WTC11 (cell line): ENCODE measurements around the gene TASL. TPM values are rescaled to one million over a fixed set of nuclear protein-coding genes. Genes with fewer than 3 reads are reported as not detected.

Experiments used
- ATAC-seq: fragments of 200-7000 bp; cut with Tn5 transposase; 2 replicates; pipeline ENCODE4 v1.10.0; 2021; ENCODE audit warnings: mild to moderate bottlenecking, moderate library complexity
- CTCF ChIA-PET: fragments of 300-600 bp; sonication (Branson Sonifier 250); formaldehyde crosslinking; loops from one replicate; lab custom pipeline; 2021; ENCODE audit warnings: antibody characterized with exemption; lab: Charles Lee
- POLR2A ChIA-PET: fragments of 350-600 bp; sonication (Branson Sonifier 250); formaldehyde crosslinking; loops from one replicate; lab custom pipeline; 2021; ENCODE audit warnings: antibody characterized with exemption; lab: Charles Lee
- DNase-seq: peaks from one replicate; pipeline ENCODE4 v3.0.0; 2021; ENCODE audit warnings: low spot score
- H3K27ac Mint-ChIP-seq: 2 replicates; pipeline ENCODE4 v1.8.0; 2021; ENCODE audit warnings: mixed read lengths
- H3K27me3 Mint-ChIP-seq: 2 replicates; pipeline ENCODE4 v1.8.0; 2021; ENCODE audit warnings: low read depth, mild to moderate bottlenecking, moderate library complexity, mixed read lengths
- H3K36me3 Mint-ChIP-seq: 2 replicates; pipeline ENCODE4 v1.8.0; 2021; ENCODE audit warnings: mixed read lengths
- H3K4me1 Mint-ChIP-seq: 2 replicates; pipeline ENCODE4 v1.8.0; 2022; ENCODE audit warnings: mixed read lengths
- H3K4me3 Mint-ChIP-seq: 2 replicates; pipeline ENCODE4 v1.8.0; 2021; ENCODE audit warnings: mild to moderate bottlenecking, moderate library complexity, mixed read lengths
- H3K9me3 Mint-ChIP-seq: 2 replicates; pipeline ENCODE4 v1.8.0; 2021; ENCODE audit warnings: mixed read lengths
- CREM ChIP-seq: sonication (generic); formaldehyde crosslinking; IDR thresholded peaks from 2 replicates; pipeline ENCODE4 v1.8.1; 2022; ENCODE audit warnings: mild to moderate bottlenecking, missing genetic modification reagents, moderate library complexity
- ETV6 ChIP-seq: sonication (generic); formaldehyde crosslinking; IDR thresholded peaks from 2 replicates; pipeline ENCODE4 v1.8.1; 2022; ENCODE audit warnings: mild to moderate bottlenecking, missing genetic modification reagents
- FOXP1 ChIP-seq: sonication (generic); formaldehyde crosslinking; IDR thresholded peaks from 2 replicates; pipeline ENCODE4 v1.8.0; 2022; ENCODE audit warnings: missing genetic modification reagents, mild to moderate bottlenecking, moderate library complexity, borderline replicate concordance
- GABPB1 ChIP-seq: sonication (generic); formaldehyde crosslinking; IDR thresholded peaks from 2 replicates; pipeline ENCODE4 v1.8.1; 2023; ENCODE audit warnings: mild to moderate bottlenecking, missing genetic modification reagents
- GRHL2 ChIP-seq: fragments of 250-450 bp; sonication (Bioruptor Pico); IDR thresholded peaks from 2 replicates; pipeline ENCODE4 v1.8.0; 2022; ENCODE audit warnings: mild to moderate bottlenecking, moderate library complexity; ENCODE audit not compliant: insufficient replicate concordance, severe bottlenecking
- JAZF1 ChIP-seq: fragments of 250-450 bp; sonication (Bioruptor Pico); IDR thresholded peaks from 2 replicates; pipeline ENCODE4 v1.9.0; 2021; ENCODE audit warnings: moderate library complexity, mild to moderate bottlenecking, inconsistent platforms
- MXD4 ChIP-seq: fragments of 250-450 bp; sonication (Bioruptor Pico); IDR thresholded peaks from 2 replicates; pipeline ENCODE4 v1.8.0; 2021; ENCODE audit warnings: mild to moderate bottlenecking, moderate library complexity, borderline replicate concordance
- NFE2L1 ChIP-seq: sonication (generic); formaldehyde crosslinking; IDR thresholded peaks from 2 replicates; pipeline ENCODE4 v1.8.1; 2023; ENCODE audit warnings: missing genetic modification reagents
- NR1H2 ChIP-seq: sonication (generic); formaldehyde crosslinking; IDR thresholded peaks from 2 replicates; pipeline ENCODE4 v1.9.0; 2021; ENCODE audit warnings: mild to moderate bottlenecking, moderate library complexity, missing genetic modification reagents
- PRRX2 ChIP-seq: fragments of 250-450 bp; sonication (Bioruptor Pico); IDR thresholded peaks from 2 replicates; pipeline ENCODE4 v1.8.0; 2021; ENCODE audit warnings: mild to moderate bottlenecking
- SMAD3 ChIP-seq: sonication (generic); formaldehyde crosslinking; IDR thresholded peaks from 2 replicates; pipeline ENCODE4 v1.8.0; 2022; ENCODE audit warnings: missing genetic modification reagents, mild to moderate bottlenecking, borderline replicate concordance
- SMAD4 ChIP-seq: sonication (generic); formaldehyde crosslinking; IDR thresholded peaks from 2 replicates; pipeline ENCODE4 v1.8.0; 2022; ENCODE audit warnings: mild to moderate bottlenecking, missing genetic modification reagents
- SP1 ChIP-seq: sonication (generic); formaldehyde crosslinking; conservative IDR thresholded peaks from 2 replicates; pipeline ENCODE4 v1.8.1; 2022; ENCODE audit warnings: missing genetic modification reagents
- TEAD1 ChIP-seq: sonication (generic); formaldehyde crosslinking; IDR thresholded peaks from 2 replicates; pipeline ENCODE4 v1.8.0; 2022; ENCODE audit warnings: mild to moderate bottlenecking, missing genetic modification reagents
- TEAD4 ChIP-seq: sonication (generic); formaldehyde crosslinking; IDR thresholded peaks from 2 replicates; pipeline ENCODE4 v1.8.0; 2022; ENCODE audit warnings: mild to moderate bottlenecking, missing genetic modification reagents
- ZBTB21 ChIP-seq: sonication (generic); formaldehyde crosslinking; IDR thresholded peaks from 2 replicates; pipeline ENCODE4 v1.8.1; 2023; ENCODE audit warnings: mild to moderate bottlenecking, missing genetic modification reagents, borderline replicate concordance
- ZNF138 ChIP-seq: sonication (generic); formaldehyde crosslinking; conservative IDR thresholded peaks from 2 replicates; pipeline ENCODE4 v1.8.1; 2022; ENCODE audit warnings: mild to moderate bottlenecking, moderate library complexity, missing genetic modification reagents
- ZNF317 ChIP-seq: sonication (generic); formaldehyde crosslinking; IDR thresholded peaks from 2 replicates; pipeline ENCODE4 v1.8.1; 2023; ENCODE audit warnings: low read depth, mild to moderate bottlenecking, moderate library complexity, missing genetic modification reagents, borderline replicate concordance
- total RNA-seq: library from RNA; stranded (reverse); gene quantifications from 3 replicates; pipeline ENCODE4 v1.2.3, GENCODE V29; 2021
- TF ChIP-seq, protein P1 (sequence below): sonication (generic); formaldehyde crosslinking; IDR thresholded peaks from 2 replicates; pipeline ENCODE4 v1.8.1; 2023; ENCODE audit warnings: mild to moderate bottlenecking, missing genetic modification reagents
- TF ChIP-seq, protein P2 (sequence below): sonication (generic); formaldehyde crosslinking; IDR thresholded peaks from 2 replicates; pipeline ENCODE4 v1.8.0; 2022; ENCODE audit warnings: mild to moderate bottlenecking, missing genetic modification reagents
- TF ChIP-seq, protein P3 (sequence below): fragments of 250-450 bp; sonication (Bioruptor Pico); IDR thresholded peaks from 2 replicates; pipeline ENCODE4 v1.9.0; 2021; ENCODE audit warnings: mild to moderate bottlenecking
- TF ChIP-seq, protein P4 (sequence below): sonication (generic); formaldehyde crosslinking; conservative IDR thresholded peaks from 2 replicates; pipeline ENCODE4 v1.8.1; 2023; ENCODE audit warnings: mild to moderate bottlenecking, low read depth, missing genetic modification reagents, moderate library complexity
- TF ChIP-seq, protein P5 (sequence below): fragments of 250-450 bp; sonication (Bioruptor Pico); IDR thresholded peaks from 2 replicates; pipeline ENCODE4 v2.1.2; 2022; ENCODE audit warnings: mild to moderate bottlenecking, moderate library complexity
- TF ChIP-seq, protein P6 (sequence below): sonication (generic); formaldehyde crosslinking; IDR thresholded peaks from 2 replicates; pipeline ENCODE4 v1.8.0; 2022; ENCODE audit warnings: missing genetic modification reagents

TASL gene
- total RNA-seq, 1 experiment from 2014 or later, result not detected

DNA sequence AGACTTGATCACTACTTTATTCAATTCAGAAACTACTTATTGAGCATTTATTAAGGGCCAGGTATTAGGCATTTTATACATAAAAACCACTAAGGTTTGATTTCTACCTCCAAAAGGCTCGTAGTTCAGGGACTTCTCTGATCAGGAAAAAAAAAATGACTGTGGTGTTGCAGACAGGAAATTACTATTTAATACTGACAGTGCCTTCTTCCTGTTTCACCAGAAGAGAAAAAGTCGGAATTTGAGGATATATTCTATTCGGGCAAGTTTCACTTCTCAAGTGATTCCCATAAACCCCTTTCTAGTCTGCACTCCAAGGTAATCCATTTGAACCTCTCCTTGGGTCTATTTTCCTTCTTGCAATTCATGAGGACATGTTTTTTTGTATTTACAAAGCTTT is 15.3 kb upstream of the TASL start:
- Mint-ChIP-seq H3K9me3 (no peaks in the 10 kb centered on the region), H3K4me3 (no peak overlapping the region), H3K27ac (no peak overlapping the region), H3K27me3 (no peaks in the 10 kb centered on the region), H3K36me3 (no peaks in the 10 kb centered on the region), H3K4me1 (peaks cover 5% of the 10 kb centered on the region)
- no peak for DNase-seq
- no peak for TF ChIP-seq CREM (CRISPR knock-in tag)
- no peak for TF ChIP-seq NR1H2 (CRISPR knock-in tag)
- TF ChIP-seq, protein P1, sequence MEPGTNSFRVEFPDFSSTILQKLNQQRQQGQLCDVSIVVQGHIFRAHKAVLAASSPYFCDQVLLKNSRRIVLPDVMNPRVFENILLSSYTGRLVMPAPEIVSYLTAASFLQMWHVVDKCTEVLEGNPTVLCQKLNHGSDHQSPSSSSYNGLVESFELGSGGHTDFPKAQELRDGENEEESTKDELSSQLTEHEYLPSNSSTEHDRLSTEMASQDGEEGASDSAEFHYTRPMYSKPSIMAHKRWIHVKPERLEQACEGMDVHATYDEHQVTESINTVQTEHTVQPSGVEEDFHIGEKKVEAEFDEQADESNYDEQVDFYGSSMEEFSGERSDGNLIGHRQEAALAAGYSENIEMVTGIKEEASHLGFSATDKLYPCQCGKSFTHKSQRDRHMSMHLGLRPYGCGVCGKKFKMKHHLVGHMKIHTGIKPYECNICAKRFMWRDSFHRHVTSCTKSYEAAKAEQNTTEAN (CRISPR knock-in tag), result no peak
- TF ChIP-seq SMAD3 (CRISPR knock-in tag), result no peak
- no peak for TF ChIP-seq ZNF138 (CRISPR knock-in tag)
- TF ChIP-seq MXD4 (CRISPR knock-in tag), result no peak
- TF ChIP-seq GRHL2 (CRISPR knock-in tag), result no peak
- TF ChIP-seq, protein P2, sequence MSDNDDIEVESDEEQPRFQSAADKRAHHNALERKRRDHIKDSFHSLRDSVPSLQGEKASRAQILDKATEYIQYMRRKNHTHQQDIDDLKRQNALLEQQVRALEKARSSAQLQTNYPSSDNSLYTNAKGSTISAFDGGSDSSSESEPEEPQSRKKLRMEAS, result no peak
- no peak for TF ChIP-seq GABPB1 (CRISPR knock-in tag)
- TF ChIP-seq ETV6 (CRISPR knock-in tag), result no peak
- TF ChIP-seq NFE2L1, result no peak
- no peak for TF ChIP-seq FOXP1 (CRISPR knock-in tag)
- no peak for TF ChIP-seq PRRX2
- TF ChIP-seq JAZF1, result no peak
- TF ChIP-seq SMAD4 (CRISPR knock-in tag), result no peak
- TF ChIP-seq TEAD4 (CRISPR knock-in tag), result no peak
- TF ChIP-seq, protein P3, sequence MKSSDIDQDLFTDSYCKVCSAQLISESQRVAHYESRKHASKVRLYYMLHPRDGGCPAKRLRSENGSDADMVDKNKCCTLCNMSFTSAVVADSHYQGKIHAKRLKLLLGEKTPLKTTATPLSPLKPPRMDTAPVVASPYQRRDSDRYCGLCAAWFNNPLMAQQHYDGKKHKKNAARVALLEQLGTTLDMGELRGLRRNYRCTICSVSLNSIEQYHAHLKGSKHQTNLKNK (CRISPR knock-in tag), result no peak
- TF ChIP-seq SP1 (CRISPR knock-in tag), result no peak
- ChIA-PET POLR2A (no interaction called here), CTCF (no interaction called here)
- ATAC-seq, result no peak

DNA sequence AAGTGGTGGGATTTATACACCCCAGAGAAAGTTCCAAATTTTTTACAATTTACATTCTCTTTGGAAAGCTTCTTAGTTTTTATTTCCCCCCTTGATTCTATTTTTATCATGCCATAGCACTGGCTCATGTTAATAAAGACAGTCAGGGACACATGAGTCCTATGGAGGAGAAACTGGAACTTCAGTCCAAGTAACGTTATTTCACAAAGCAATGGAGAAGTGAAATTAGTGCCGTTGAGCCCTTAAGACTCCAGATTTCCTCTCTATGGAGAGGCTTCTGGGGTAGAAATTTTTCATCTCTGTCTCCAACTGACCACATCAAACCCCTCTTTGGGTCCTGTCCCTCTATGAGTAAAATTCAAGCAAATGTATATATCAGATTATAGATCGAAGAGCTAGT is 12.8 kb upstream of the TASL start:
- ATAC-seq (no peak), DNase-seq (no peak)
- POLR2A ChIA-PET, result no interaction called here
- H3K9me3 Mint-ChIP-seq, result no peaks in the 10 kb centered on the region
- H3K4me3 Mint-ChIP-seq, result no peak overlapping the region
- TF ChIP-seq TEAD1 (CRISPR knock-in tag) (no peak), ETV6 (CRISPR knock-in tag) (no peak), ZBTB21 (no peak), GRHL2 (CRISPR knock-in tag) (no peak), NR1H2 (CRISPR knock-in tag) (no peak), ZNF317 (no peak), JAZF1 (no peak), GABPB1 (CRISPR knock-in tag) (no peak), CREM (CRISPR knock-in tag) (no peak)
- TF ChIP-seq, protein P4, sequence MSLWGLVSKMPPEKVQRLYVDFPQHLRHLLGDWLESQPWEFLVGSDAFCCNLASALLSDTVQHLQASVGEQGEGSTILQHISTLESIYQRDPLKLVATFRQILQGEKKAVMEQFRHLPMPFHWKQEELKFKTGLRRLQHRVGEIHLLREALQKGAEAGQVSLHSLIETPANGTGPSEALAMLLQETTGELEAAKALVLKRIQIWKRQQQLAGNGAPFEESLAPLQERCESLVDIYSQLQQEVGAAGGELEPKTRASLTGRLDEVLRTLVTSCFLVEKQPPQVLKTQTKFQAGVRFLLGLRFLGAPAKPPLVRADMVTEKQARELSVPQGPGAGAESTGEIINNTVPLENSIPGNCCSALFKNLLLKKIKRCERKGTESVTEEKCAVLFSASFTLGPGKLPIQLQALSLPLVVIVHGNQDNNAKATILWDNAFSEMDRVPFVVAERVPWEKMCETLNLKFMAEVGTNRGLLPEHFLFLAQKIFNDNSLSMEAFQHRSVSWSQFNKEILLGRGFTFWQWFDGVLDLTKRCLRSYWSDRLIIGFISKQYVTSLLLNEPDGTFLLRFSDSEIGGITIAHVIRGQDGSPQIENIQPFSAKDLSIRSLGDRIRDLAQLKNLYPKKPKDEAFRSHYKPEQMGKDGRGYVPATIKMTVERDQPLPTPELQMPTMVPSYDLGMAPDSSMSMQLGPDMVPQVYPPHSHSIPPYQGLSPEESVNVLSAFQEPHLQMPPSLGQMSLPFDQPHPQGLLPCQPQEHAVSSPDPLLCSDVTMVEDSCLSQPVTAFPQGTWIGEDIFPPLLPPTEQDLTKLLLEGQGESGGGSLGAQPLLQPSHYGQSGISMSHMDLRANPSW, result no peak
- TF ChIP-seq, protein P5, sequence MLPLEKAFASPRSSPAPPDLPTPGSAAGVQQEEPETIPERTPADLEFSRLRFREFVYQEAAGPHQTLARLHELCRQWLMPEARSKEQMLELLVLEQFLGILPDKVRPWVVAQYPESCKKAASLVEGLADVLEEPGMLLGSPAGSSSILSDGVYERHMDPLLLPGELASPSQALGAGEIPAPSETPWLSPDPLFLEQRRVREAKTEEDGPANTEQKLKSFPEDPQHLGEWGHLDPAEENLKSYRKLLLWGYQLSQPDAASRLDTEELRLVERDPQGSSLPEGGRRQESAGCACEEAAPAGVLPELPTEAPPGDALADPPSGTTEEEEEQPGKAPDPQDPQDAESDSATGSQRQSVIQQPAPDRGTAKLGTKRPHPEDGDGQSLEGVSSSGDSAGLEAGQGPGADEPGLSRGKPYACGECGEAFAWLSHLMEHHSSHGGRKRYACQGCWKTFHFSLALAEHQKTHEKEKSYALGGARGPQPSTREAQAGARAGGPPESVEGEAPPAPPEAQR (CRISPR knock-in tag), result no peak
- TF ChIP-seq, protein P6, sequence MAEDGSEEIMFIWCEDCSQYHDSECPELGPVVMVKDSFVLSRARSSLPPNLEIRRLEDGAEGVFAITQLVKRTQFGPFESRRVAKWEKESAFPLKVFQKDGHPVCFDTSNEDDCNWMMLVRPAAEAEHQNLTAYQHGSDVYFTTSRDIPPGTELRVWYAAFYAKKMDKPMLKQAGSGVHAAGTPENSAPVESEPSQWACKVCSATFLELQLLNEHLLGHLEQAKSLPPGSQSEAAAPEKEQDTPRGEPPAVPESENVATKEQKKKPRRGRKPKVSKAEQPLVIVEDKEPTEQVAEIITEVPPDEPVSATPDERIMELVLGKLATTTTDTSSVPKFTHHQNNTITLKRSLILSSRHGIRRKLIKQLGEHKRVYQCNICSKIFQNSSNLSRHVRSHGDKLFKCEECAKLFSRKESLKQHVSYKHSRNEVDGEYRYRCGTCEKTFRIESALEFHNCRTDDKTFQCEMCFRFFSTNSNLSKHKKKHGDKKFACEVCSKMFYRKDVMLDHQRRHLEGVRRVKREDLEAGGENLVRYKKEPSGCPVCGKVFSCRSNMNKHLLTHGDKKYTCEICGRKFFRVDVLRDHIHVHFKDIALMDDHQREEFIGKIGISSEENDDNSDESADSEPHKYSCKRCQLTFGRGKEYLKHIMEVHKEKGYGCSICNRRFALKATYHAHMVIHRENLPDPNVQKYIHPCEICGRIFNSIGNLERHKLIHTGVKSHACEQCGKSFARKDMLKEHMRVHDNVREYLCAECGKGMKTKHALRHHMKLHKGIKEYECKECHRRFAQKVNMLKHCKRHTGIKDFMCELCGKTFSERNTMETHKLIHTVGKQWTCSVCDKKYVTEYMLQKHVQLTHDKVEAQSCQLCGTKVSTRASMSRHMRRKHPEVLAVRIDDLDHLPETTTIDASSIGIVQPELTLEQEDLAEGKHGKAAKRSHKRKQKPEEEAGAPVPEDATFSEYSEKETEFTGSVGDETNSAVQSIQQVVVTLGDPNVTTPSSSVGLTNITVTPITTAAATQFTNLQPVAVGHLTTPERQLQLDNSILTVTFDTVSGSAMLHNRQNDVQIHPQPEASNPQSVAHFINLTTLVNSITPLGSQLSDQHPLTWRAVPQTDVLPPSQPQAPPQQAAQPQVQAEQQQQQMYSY (CRISPR knock-in tag), result no peak
- TF ChIP-seq, protein P1 (CRISPR knock-in tag), result no peak
- no peaks in the 10 kb centered on the region for H3K36me3 Mint-ChIP-seq
- H3K27ac Mint-ChIP-seq, result no peak overlapping the region
- peaks cover 5% of the 10 kb centered on the region for H3K4me1 Mint-ChIP-seq
- no peaks in the 10 kb centered on the region for H3K27me3 Mint-ChIP-seq
- CTCF ChIA-PET, result no interaction called here
